DOHH2 (cell line): Measurements from ENCODE around the gene TTC13.

ENCODE experiments used
- EZH2phosphoT487 ChIP-seq: fragments of 200-600 bp; sonication (generic); IDR thresholded peaks from 2 replicates; pipeline ENCODE4 v1.6.1; 2017; ENCODE audit warnings: borderline replicate concordance, mild to moderate bottlenecking, antibody characterized with exemption, low read length, moderate library complexity, mixed read lengths
- TF ChIP-seq, protein P1 (sequence below): fragments of 200-600 bp; sonication (generic); IDR thresholded peaks from one replicate; pipeline ENCODE4 v1.5.1; 2014; ENCODE audit warnings: antibody characterized with exemption, mild to moderate bottlenecking, low read depth, low read length; ENCODE audit not compliant: poor library complexity, severe bottlenecking

DNA sequence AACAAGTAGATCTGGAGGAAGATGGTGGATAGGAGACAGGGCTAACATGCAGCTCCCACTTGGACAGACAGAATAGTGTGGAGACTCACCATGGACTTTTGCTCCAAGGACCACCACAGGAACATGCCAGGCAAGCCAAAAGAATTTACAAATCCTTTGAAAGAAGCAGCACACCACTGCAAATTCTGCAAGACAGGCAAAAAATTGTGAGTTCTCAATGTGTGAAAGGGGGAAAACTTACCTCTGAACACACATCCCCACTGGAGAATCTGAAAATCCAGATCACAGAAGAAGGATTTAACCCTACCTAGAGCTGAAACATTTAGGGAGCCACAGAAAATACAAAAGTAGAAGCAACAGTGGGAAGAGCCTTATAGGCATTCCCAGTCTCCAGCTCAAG is 23.2 kb upstream of the TTC13 start:
- no peak for TF ChIP-seq EZH2phosphoT487
- TF ChIP-seq, protein P1, sequence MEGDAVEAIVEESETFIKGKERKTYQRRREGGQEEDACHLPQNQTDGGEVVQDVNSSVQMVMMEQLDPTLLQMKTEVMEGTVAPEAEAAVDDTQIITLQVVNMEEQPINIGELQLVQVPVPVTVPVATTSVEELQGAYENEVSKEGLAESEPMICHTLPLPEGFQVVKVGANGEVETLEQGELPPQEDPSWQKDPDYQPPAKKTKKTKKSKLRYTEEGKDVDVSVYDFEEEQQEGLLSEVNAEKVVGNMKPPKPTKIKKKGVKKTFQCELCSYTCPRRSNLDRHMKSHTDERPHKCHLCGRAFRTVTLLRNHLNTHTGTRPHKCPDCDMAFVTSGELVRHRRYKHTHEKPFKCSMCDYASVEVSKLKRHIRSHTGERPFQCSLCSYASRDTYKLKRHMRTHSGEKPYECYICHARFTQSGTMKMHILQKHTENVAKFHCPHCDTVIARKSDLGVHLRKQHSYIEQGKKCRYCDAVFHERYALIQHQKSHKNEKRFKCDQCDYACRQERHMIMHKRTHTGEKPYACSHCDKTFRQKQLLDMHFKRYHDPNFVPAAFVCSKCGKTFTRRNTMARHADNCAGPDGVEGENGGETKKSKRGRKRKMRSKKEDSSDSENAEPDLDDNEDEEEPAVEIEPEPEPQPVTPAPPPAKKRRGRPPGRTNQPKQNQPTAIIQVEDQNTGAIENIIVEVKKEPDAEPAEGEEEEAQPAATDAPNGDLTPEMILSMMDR, result no peak
